DND-41 (cell line): Measurements from ENCODE around the gene JUP.

ENCODE experiments used
- ATAC-seq: fragments of 200-7000 bp; cut with Tn5 transposase; 3 replicates; pipeline ENCODE4 v1.9.1; 2021; ENCODE audit warnings: low read depth; ENCODE audit not compliant: insufficient read depth
- DNase-seq: peaks from one replicate; pipeline ENCODE4 v3.0.0-alpha.2; 2020
- H2AFZ ChIP-seq: 2 replicates; pipeline ENCODE4 v1.6.0; 2012; ENCODE audit warnings: low read depth, low read length
- H3K27ac ChIP-seq: 2 replicates; pipeline ENCODE4 v1.5.1; 2012; ENCODE audit warnings: low read length, inconsistent platforms
- H3K27me3 ChIP-seq: fragments of 200-600 bp; sonication (generic); 2 replicates; pipeline ENCODE4 v1.6.0; 2012; ENCODE audit warnings: low read length, mild to moderate bottlenecking, inconsistent platforms; ENCODE audit not compliant: insufficient read depth, poor library complexity
- H3K36me3 ChIP-seq: 2 replicates; pipeline ENCODE4 v1.5.1; 2012; ENCODE audit warnings: low read length, inconsistent platforms; ENCODE audit not compliant: insufficient read depth
- H3K4me1 ChIP-seq: 2 replicates; pipeline ENCODE4 v1.5.1; 2012; ENCODE audit warnings: mild to moderate bottlenecking, low read length; ENCODE audit not compliant: insufficient read depth
- H3K4me2 ChIP-seq: 2 replicates; pipeline ENCODE4 v1.6.0; 2012; ENCODE audit warnings: mild to moderate bottlenecking, moderate library complexity, low read length, inconsistent platforms; ENCODE audit not compliant: insufficient read depth
- H3K4me3 ChIP-seq, 2 experiments: fragments of 200-600 bp in 1 of 2; shearing (Covaris generic) in 1 of 2; 2 replicates each; pipeline ENCODE4 v1.5.1; 2012 to 2016; ENCODE audit warnings: inconsistent platforms in 2 of 2, low read length in 2 of 2, mild to moderate bottlenecking in 2 of 2, low read depth in 1 of 2, moderate library complexity in 1 of 2
- H3K79me2 ChIP-seq: 2 replicates; pipeline ENCODE4 v1.6.0; 2012; ENCODE audit warnings: low read length, inconsistent platforms; ENCODE audit not compliant: insufficient read depth
- H3K9ac ChIP-seq: 2 replicates; pipeline ENCODE4 v1.6.0; 2012; ENCODE audit warnings: low read depth, mild to moderate bottlenecking, inconsistent platforms, low read length, moderate library complexity
- H3K9me3 ChIP-seq: 2 replicates; pipeline ENCODE4 v1.5.1; 2012; ENCODE audit warnings: low read length, moderate library complexity, mild to moderate bottlenecking, inconsistent platforms; ENCODE audit not compliant: insufficient read depth, severe bottlenecking
- H4K20me1 ChIP-seq: 2 replicates; pipeline ENCODE4 v1.6.0; 2012; ENCODE audit warnings: low read length; ENCODE audit not compliant: insufficient read depth
- EZH2 ChIP-seq: IDR thresholded peaks from 3 replicates; pipeline ENCODE4 v1.6.1; 2012; ENCODE audit warnings: borderline replicate concordance, low read depth, mild to moderate bottlenecking, moderate library complexity, low read length, inconsistent platforms; ENCODE audit not compliant: severe bottlenecking
- TF ChIP-seq, protein P1 (sequence below): IDR thresholded peaks from 2 replicates; pipeline ENCODE4 v1.5.1; 2012; ENCODE audit warnings: borderline replicate concordance, low read length, moderate library complexity, mild to moderate bottlenecking; ENCODE audit not compliant: poor library complexity, severe bottlenecking; ENCODE audit errors: extremely low read depth

Gene JUP

GRCh38 chr17:41810659-41811548 is 24.4 kb upstream of the JUP start:
- Histone ChIP-seq H3K4me2 (peak overlapping the region; percentile 82), H2AFZ (peak overlapping the region; percentile 70), H3K9me3 (no peaks in the 10 kb centered on the region), H3K27me3 (peaks cover 21% of the 10 kb centered on the region), H3K4me1 (peaks cover 18% of the 10 kb centered on the region), H3K36me3 (no peaks in the 10 kb centered on the region), H3K79me2 (no peaks in the 10 kb centered on the region), H3K9ac (peak overlapping the region; percentile 58), H4K20me1 (no peaks in the 10 kb centered on the region), H3K4me3 (peak overlapping the region; percentile 9 to 67; a peak in 3 of 4 replicates), H3K27ac (no peak overlapping the region)
- ATAC-seq = 0 out of 3 replicates have a peak, but pooled peaks have one; percentile 2
- TF ChIP-seq, protein P1, sequence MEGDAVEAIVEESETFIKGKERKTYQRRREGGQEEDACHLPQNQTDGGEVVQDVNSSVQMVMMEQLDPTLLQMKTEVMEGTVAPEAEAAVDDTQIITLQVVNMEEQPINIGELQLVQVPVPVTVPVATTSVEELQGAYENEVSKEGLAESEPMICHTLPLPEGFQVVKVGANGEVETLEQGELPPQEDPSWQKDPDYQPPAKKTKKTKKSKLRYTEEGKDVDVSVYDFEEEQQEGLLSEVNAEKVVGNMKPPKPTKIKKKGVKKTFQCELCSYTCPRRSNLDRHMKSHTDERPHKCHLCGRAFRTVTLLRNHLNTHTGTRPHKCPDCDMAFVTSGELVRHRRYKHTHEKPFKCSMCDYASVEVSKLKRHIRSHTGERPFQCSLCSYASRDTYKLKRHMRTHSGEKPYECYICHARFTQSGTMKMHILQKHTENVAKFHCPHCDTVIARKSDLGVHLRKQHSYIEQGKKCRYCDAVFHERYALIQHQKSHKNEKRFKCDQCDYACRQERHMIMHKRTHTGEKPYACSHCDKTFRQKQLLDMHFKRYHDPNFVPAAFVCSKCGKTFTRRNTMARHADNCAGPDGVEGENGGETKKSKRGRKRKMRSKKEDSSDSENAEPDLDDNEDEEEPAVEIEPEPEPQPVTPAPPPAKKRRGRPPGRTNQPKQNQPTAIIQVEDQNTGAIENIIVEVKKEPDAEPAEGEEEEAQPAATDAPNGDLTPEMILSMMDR = no peak
- TF ChIP-seq EZH2 = no peak
- no peak for DNase-seq

- no peaks in the 10 kb centered on the region for H3K79me2 ChIP-seq
- ATAC-seq (no peak), DNase-seq (no peak)
- H3K4me3 ChIP-seq = no peak overlapping the region
- H3K27ac ChIP-seq = no peak overlapping the region
- no peaks in the 10 kb centered on the region for H3K9me3 ChIP-seq
- H3K9ac ChIP-seq = no peak overlapping the region
- no peaks in the 10 kb centered on the region for H4K20me1 ChIP-seq
- H3K27me3 ChIP-seq = peaks cover 7% of the 10 kb centered on the region
- TF ChIP-seq EZH2 = no peak
- TF ChIP-seq, protein P1 = no peak
- no peak overlapping the region for H2AFZ ChIP-seq
- H3K36me3 ChIP-seq = no peaks in the 10 kb centered on the region
- no peak overlapping the region for H3K4me2 ChIP-seq
- H3K4me1 ChIP-seq = peaks cover 13% of the 10 kb centered on the region
Observed at GRCh38 chr17:41806685-41807445, 20.4 kb upstream of the JUP start.

- Histone ChIP-seq H3K4me2 (no peak overlapping the region), H2AFZ (no peak overlapping the region)
Observed at GRCh38 chr17:41803049-41804020, 16.8 kb upstream of the JUP start.

More at GRCh38 chr17:41803049-41804020, 16.8 kb upstream of the JUP start:
- ATAC-seq (no peak), DNase-seq (no peak)
- no peaks in the 10 kb centered on the region for H3K79me2 ChIP-seq
- TF ChIP-seq EZH2 = no peak
- TF ChIP-seq, protein P1 = no peak
- no peak overlapping the region for H3K9ac ChIP-seq
- H3K4me3 ChIP-seq = no peak overlapping the region
- H4K20me1 ChIP-seq = no peaks in the 10 kb centered on the region
- H3K36me3 ChIP-seq = no peaks in the 10 kb centered on the region
- no peak overlapping the region for H3K27ac ChIP-seq
- H3K4me1 ChIP-seq = peaks cover 4% of the 10 kb centered on the region
- H3K27me3 ChIP-seq = no peaks in the 10 kb centered on the region
- H3K9me3 ChIP-seq = no peaks in the 10 kb centered on the region
